Raji (cell line): ENCODE data around the gene SLC5A2.

ENCODE experiments used
- POLR2A ChIP-seq: IDR thresholded peaks from 2 replicates; pipeline ENCODE4 v1.6.1; 2011; ENCODE audit warnings: low read depth, low read length, control low read depth; ENCODE audit not compliant: insufficient read depth

The SLC5A2 gene

GRCh38 chr16:31484491-31485171, 1.7 kb downstream of the SLC5A2 start:
- TF ChIP-seq POLR2A: no peak

GRCh38 chr16:31485571-31485970, 2.6 kb downstream of the SLC5A2 start:
- TF ChIP-seq POLR2A: no peak

GRCh38 chr16:31486045-31486444, 3.1 kb downstream of the SLC5A2 start:
- TF ChIP-seq POLR2A: no peak

GRCh38 chr16:31487071-31487719, 4.3 kb downstream of the SLC5A2 start:
- TF ChIP-seq POLR2A: no peak

- TF ChIP-seq POLR2A: no peak
Measured at GRCh38 chr16:31487720-31488467, 5.0 kb downstream of the SLC5A2 start.

- TF ChIP-seq POLR2A: no peak
Measured at GRCh38 chr16:31488468-31489297, 5.8 kb downstream of the SLC5A2 start.

GRCh38 chr16:31489298-31489564, 6.3 kb downstream of the SLC5A2 start:
- no peak for TF ChIP-seq POLR2A

- TF ChIP-seq POLR2A: no peak
Measured at GRCh38 chr16:31489616-31490584, 7.0 kb downstream of the SLC5A2 start.

- TF ChIP-seq POLR2A: no peak
Measured at GRCh38 chr16:31491778-31492418, 9.0 kb downstream of the SLC5A2 start.

GRCh38 chr16:31493506-31494125, 10.7 kb downstream of the SLC5A2 start:
- no peak for TF ChIP-seq POLR2A

- no peak for TF ChIP-seq POLR2A
Measured at GRCh38 chr16:31496670-31497069, 13.7 kb downstream of the SLC5A2 start.

GRCh38 chr16:31498493-31498892, 15.6 kb downstream of the SLC5A2 start:
- TF ChIP-seq POLR2A: no peak

GRCh38 chr16:31499928-31500327, 17.0 kb downstream of the SLC5A2 start:
- no peak for TF ChIP-seq POLR2A
